ENCODE results near the gene AUNIP.

AUNIP gene

GRCh38 chr1:25828491-25828890 lies 30.8 kb downstream of the AUNIP start:
- no peak for DNase-seq (ENCODE audit: low read depth in 2 of 2)

DNA sequence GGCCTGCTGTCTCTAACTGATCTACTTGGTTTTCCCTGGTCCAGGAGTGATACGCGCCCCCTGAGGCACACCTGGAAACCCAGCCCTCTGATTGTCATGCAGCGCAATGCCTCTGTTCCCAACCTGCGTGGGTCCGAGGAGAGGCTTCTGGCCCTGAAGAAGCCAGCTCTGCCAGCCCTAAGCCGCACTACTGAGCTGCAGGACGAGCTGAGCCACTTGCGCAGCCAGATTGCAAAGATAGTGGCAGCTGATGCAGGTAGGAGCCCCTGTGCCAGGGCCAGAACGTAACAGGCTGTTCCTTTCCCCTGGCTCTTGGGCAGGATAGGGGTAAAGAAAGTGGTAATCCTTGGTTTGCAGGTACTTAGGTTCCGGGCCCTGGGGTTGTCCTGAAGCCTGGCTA lies 32.7 kb downstream of the AUNIP start:
- DNase-seq (ENCODE audit: low read depth in 2 of 2): no peak

DNA sequence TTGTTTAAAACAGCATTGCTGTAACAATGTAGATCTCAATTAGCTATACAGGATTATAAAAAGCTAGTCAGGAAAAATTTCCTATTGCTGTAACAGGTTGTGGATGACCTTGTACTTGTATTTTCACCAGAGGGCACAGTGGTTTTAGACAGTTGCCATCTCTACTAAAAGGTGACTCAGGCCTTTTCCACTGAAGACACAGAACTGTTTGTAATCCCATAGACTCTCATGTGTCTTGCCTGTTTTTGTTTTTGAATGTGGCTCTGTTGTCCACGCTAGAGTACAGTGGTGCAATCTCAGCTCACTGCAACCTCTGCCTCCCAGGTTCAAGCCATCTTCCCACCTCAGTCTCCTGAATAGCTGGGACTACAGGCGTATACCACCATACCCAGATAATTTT lies 33.7 kb downstream of the AUNIP start:
- DNase-seq (ENCODE audit: low read depth in 2 of 2): no peak

DNA sequence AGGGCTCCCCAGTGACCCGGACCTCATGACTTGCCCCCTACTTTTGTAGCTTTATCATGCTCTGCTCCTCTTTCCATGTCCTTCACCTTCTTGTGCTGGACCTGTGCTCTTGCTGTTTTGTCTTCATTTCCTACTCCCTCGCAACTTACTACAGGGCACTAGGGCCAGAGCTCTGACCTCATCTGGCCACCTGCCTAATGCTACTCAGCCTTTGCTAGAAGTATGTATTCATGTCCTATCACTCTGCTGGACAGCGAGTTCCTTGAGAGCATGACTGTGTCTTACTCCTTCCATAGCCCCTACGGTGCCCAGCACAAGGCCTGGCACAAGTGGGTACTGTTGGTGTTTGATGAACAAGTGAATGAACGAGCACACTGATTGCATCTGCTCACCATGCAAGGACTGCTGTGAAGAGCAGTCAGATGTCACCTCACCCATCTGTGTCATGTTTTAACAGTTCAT lies 37.6 kb downstream of the AUNIP start:
- DNase-seq (ENCODE audit: low read depth in 2 of 2): no peak

DNA sequence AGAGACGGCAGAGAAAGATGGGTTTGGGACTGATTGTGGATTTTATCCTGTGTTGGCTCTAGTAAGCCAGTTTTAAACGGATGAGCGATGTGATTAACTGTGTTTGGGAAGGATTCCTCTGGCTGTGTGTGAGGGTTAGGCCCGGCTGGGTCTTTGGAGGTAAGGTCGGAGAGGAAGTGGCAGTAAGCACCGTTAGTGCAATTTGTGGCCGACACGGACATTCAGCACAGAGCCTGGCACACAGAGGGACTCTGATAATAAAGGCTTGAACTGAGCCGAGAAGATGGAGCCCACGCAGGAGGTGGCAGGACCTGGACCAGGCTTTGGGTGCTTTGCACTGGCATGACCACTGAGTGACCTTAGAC lies 38.2 kb downstream of the AUNIP start:
- DNase-seq (ENCODE audit: low read depth in 2 of 2): no peak

GRCh38 chr1:25820247-25821111 lies 38.8 kb downstream of the AUNIP start:
- DNase-seq (ENCODE audit: low read depth in 2 of 2): peak in 1 of 2 donors; percentile 41

DNA sequence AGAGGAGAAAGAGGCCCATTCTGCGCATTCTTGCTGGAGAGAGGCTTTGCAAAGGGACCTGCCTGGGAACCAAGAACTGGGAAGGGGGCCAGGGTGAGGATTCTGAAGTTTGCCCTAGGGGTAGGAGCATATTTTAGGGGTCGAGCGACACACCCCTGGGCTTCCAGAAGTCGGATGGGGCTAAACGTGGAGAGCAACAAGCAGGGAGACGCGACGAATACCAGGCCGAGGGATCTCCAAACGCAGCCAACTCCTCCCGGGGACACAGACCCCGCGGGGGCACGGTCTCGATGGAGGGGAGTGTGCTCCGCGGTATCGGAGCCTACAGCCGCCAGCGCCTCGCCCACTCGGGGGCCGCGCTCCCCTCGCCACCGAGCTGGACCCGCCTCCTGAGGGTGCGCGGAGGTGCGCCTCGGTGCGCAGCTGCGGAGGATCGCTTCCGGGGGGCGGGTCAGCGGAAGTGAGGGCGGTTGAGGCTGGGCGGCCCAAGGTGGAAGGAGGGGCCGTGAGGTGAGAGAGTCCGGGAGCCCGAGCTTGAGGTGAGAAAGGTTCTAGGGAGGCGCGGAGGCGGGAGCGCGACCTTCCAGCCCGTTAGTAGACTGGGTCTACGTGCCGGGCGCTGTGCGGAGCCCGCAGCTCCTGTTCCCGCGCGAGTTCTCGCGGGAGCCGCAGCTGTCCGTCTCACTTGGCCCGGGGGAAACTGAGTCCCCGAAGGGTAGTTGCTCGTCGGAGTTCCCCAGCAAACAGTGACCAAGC lies 39.6 kb downstream of the AUNIP start, which contains the start of gene MTFR1L:
Gene MTFR1L, plus strand, starts transcription at position 464 of the 756 bp plus-strand sequence. CDS start 3,151 bp downstream, outside the sequence.
- peak; percentile 86 to 88 for DNase-seq (ENCODE audit: low read depth in 2 of 2)

GRCh38 chr1:25818569-25818968 lies 40.7 kb downstream of the AUNIP start:
- DNase-seq (ENCODE audit: low read depth in 2 of 2): no peak

GRCh38 chr1:25817840-25818501 lies 41.3 kb downstream of the AUNIP start:
- DNase-seq (ENCODE audit: low read depth in 2 of 2): no peak

GRCh38 chr1:25816112-25816718 lies 43.0 kb downstream of the AUNIP start:
- DNase-seq (ENCODE audit: low read depth in 2 of 2): no peak

DNA sequence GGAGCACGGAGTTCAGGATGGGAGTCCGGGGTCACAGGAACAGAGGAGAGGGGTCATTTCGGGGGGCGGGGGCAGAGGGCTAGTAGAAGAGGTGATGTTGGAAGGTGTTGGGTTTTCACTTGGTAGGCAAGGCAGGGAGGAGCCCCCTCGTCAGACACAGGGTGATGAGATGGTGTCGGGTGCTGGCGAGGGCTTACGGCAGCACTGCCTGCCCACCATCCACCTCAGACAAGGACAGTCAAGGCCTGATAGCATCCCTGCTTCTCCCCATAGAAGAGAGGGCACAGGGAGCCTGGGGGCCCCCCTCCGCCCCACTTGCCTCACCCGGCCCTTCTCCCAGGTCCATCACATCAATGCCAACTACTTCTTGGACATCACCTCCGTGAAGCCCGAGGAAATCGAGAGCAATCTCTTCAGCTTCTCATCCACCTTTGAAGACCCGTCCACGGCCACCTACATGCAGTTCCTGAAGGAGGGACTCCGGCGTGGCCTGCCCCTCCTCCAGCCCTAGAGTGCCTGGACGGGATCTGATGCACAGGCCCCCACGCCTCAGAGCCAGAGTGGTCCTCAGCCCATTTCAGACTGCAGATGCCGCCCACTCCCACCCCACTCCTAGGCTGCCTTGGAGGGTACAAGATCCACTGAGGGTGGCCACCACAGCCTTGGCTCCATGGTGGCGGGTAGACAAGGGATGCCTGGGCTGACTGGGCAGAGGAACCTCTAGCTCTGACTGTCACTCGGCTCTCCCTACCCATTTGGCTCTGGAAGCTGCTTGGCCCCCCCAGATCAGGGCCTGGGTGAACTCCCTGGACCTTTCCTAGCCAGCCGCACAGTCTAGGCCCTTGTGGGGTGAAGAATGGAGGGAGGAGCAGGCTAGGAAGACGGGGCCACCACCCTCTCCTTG lies 43.8 kb downstream of the AUNIP start:
- no peak for DNase-seq (ENCODE audit: low read depth in 2 of 2)

DNA sequence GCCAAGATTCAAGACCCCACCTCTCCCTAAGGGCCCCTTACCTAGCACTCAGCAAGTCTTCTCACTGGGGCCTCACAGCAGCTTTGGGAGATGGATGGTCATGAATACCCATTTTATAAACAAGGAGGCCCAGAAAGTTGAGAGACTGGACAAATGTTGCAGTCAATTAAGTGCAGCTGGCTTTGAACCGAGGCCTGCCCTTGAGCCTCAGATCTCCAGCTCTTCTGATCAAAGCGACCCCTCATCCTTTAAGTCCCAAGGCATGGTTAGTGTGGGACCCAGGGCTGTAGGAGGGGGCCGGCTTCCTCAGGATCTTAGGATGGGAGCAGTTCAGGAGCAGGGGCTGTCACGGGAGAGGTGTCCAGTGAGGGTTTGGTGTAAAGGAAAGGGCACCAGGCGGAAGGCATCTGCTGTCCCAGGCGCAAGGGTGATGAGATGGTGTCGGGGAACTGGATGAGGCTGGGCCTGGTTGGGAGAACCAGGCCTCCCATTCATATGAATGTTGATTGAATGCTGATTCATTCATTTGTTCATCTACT lies 44.6 kb downstream of the AUNIP start:
- DNase-seq (ENCODE audit: low read depth in 2 of 2): no peak

GRCh38 chr1:25813734-25814471 lies 45.4 kb downstream of the AUNIP start:
- DNase-seq (ENCODE audit: low read depth in 2 of 2): no peak

- DNase-seq (ENCODE audit: low read depth in 2 of 2): no peak
Measured at GRCh38 chr1:25813071-25813733, 46.1 kb downstream of the AUNIP start.

DNA sequence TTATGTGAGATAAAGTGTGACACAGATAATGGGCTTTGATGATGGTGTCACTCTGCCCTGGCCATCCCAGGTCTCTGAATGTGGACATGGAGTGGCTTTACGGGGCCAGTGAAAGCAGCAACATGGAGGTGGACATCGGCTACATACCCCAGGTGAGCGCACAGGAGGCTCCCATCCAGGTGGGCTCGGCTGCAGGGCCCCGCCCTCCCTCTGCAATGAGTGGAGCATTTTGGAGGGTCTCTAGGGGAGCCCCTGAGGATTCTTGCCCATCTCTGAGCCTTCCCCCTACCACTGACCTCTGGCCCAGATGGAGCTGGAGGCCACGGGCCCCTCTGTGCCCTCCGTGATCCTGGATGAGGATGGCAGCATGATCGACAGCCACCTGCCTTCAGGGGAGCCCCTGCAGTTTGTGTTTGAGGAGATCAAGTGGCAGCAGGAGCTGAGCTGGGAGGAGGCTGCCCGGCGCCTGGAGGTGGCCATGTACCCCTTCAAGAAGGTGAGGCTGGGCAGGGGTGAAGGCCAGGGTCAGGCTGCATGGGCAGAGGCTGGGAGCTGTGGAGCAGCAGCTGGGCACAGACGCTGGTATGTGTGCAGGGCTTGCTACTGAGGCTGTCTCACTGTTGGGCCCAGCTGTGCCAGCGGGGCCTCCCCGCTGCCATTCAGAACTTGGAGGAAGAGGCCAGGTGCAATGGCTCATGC lies 47.7 kb downstream of the AUNIP start:
- DNase-seq (ENCODE audit: low read depth in 2 of 2): no peak

- peak; percentile 59 to 64 for DNase-seq (ENCODE audit: low read depth in 2 of 2)
Measured at GRCh38 chr1:25810341-25811299, 48.6 kb downstream of the AUNIP start.

- no peak for DNase-seq (ENCODE audit: low read depth in 2 of 2)
Measured at GRCh38 chr1:25809929-25810328, 49.3 kb downstream of the AUNIP start.
